ENCODE data around the gene GNG5.

Gene GNG5

DNA sequence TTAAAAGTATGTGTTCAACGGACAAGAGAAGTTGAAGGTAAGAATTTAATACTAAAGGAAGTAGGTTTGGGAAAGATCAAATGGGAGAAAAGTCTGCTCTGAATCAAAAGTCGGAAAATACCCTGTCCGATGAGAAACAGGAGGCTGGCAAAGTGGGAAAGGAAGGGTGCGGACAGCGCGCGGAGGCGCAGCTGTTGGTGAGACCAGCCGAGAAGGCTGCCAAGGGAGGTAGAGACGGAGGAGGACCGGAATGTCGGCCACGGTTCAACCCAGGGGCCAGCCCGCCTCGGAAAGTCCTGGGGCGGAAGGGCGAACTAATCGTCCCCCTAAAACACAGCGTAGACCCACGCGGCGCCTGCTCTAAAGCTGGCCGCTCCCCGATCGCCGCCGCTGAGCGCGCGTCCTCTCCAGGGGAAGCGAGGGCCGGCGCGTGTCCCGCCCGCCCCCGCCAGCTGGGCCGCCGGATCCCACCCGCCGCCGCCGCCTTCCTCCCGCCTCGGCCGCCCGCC is 834 bp downstream of the GNG5 start:
- TF ChIP-seq POLR2A (IDR thresholded peaks at IDR 0.05; ENCODE audit: low read depth, low read length) = no peak
- DNase-seq (ENCODE audit: insufficient read length, low spot score) = peak; percentile 24
- FAIRE-seq = no peak

DNA sequence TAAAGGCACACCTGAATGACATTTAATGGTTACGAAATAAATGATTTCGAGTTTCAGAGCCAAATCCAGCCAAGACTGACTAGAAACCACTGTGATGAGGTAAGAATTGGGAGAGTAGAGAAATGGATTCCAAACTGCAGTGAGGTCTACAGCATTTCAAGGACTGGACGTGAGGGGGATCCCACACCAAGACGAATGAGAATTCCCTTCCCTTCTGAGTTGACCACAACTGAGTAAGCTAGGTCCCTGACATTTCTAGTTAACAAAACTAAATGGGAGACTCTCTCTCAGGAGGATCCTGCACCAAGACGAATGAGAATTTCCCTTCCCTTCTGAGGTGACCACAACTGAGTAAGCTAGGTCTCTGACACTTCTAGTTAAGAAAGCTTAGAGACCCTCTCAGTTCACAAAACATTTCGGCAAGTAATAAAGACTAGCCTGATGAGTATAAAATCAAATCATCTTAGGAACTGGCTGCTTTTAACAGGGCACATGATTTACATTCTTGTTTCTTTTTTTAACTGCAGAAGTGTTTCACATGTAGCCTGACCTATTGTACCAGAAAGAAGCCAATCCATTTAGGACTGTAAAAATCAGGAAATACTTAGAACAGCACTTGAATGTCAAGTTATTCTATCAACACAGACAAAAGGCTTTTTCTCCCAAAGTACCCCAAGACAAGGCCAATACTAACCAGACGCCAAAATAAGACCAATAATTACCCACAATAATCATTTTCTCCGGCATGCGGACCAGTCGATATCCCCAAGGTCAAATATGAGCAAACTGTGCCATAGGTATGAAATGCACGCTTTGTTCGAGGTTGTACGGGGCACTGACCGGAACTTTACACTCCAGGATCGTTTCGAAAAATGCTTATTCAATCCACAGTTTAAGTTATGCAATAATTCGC is 1.5 kb downstream of the GNG5 start:
- peak; percentile 58 for FAIRE-seq
- no peak for DNase-seq (ENCODE audit: insufficient read length, low spot score)
- no peak for TF ChIP-seq POLR2A (IDR thresholded peaks at IDR 0.05; ENCODE audit: low read depth, low read length)

DNA sequence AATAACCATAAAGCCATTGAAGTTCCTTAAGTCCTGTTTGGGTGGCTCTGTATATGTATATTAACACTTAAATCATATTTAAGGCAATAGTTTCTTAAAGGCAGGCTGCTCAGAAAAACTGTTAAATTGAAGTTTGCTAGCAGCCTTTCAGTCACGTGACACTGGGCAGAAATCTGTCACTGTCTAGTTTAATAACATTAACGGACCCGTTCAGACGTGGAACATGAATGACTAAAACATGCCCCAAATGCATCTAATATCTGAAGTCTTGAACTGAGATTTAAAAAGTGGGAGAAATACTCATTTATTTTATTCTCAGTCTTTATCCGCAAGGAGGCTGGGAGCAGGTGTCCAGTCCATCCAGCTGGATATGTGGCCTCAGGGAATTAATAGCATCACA is 3.5 kb downstream of the GNG5 start:
- DNase-seq (ENCODE audit: insufficient read length, low spot score) (no peak), FAIRE-seq (no peak)
- no peak for TF ChIP-seq POLR2A (IDR thresholded peaks at IDR 0.05; ENCODE audit: low read depth, low read length)

DNA sequence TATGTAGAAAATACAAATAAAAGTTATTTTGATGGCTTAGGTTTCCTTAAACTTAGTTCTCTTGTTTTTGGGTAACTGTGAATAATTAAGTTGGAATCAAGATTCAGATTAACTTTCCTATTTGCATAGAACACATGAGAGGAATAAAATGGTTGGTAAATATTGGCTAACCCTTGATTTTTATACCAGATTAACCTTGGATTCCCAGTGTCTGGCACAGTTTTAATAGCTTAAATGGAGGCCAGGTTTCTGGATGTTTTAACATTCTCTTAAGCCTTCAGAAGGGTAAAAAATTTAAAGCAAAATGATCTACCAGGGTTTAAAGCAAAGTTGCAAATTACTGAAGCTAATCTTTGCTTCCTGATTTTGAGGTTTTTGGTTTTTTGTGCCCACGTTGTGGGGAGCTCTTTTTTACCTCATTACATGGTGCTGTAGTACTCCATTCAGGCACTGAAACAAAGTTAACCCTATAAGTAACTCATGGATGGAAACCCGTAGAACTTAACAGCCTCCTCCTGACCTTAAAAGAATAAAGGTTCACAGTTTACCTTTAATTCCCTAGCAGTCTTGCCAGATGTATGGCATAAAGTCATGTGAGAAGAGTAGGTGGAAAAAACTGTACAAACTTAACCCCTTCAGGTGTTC is 8.6 kb downstream of the GNG5 start:
- DNase-seq (ENCODE audit: insufficient read length, low spot score) (no peak), FAIRE-seq (no peak)
- TF ChIP-seq POLR2A (IDR thresholded peaks at IDR 0.05; ENCODE audit: low read depth, low read length) = no peak

GRCh38 chr1:84496498-84496897 is 9.9 kb downstream of the GNG5 start:
- no peak for DNase-seq (ENCODE audit: insufficient read length, low spot score)
- no peak for TF ChIP-seq POLR2A (IDR thresholded peaks at IDR 0.05; ENCODE audit: low read depth, low read length)
- no peak for FAIRE-seq

DNA sequence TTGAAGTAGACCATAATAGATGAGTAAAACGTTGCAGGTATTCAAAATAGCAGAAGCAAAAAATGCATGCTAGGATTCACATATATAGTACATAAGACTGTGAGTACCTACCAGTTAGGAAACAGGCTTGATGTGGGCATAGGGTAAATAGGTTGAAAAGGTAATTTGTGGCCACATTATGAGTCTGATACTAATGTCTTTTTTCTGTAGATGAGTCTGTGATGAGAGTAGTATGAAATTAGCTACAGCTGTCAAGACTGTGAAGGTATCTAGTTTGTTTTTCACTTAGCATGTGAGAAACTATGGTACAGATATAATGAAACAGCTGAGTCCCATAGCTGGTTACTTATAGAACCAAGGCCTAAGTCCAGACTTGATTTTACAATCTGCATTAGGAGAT is 12.6 kb downstream of the GNG5 start:
- no peak for TF ChIP-seq POLR2A (IDR thresholded peaks at IDR 0.05; ENCODE audit: low read depth, low read length)
- DNase-seq (ENCODE audit: insufficient read length, low spot score) (no peak), FAIRE-seq (no peak)

DNA sequence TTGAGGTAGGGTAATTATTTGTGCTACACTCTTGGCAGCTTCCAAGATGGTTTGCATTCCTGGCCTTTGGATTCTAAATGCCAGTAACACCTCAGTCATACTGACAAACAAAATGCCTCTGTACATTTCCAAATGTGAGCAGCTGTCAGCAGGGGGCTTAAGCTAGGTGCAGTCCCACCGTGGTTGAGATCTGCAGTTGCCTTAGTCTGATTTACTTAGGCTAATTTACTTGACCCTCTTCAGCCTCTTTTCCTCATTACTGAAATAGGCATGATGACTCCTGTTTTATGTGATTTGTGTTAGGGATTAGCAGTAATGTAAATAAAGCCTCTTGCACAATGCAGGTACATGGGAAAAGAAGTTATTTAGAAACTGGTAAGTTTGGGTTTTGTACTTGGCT is 13.7 kb downstream of the GNG5 start:
- TF ChIP-seq POLR2A (IDR thresholded peaks at IDR 0.05; ENCODE audit: low read depth, low read length) = no peak
- no peak for FAIRE-seq
- DNase-seq (ENCODE audit: insufficient read length, low spot score) = no peak

DNA sequence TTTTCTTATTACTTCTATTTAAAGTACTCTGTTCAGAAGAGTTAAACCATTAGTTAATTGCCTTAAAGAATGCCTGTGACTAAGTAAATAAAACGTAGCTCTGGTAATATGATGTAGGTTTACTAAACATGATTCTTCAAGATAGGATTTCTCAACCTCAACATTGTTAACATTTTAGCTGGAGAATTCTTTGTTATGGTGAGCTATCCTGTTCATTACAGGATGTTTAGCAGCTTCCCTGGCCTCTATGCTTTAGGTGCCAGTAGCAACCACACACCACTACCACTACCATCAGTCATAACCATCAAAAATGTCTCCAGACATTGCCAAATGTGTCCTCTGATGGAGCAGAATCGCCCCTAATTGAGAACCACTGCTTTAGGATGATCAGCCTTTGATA is 16.6 kb downstream of the GNG5 start:
- DNase-seq (ENCODE audit: insufficient read length, low spot score) (no peak), FAIRE-seq (no peak)
- TF ChIP-seq POLR2A (IDR thresholded peaks at IDR 0.05; ENCODE audit: low read depth, low read length) = no peak

- no peak for TF ChIP-seq POLR2A (IDR thresholded peaks at IDR 0.05; ENCODE audit: low read depth, low read length)
- DNase-seq (ENCODE audit: insufficient read length, low spot score) = no peak
- FAIRE-seq = no peak
These were observed 18.3 kb downstream of the GNG5 start for GRCh38 chr1:84488107-84488506.

- FAIRE-seq = no peak
- no peak for DNase-seq (ENCODE audit: insufficient read length, low spot score)
These were observed 25.1 kb downstream of the GNG5 start for GRCh38 chr1:84481317-84481716.

GRCh38 chr1:84480650-84481049 is 25.7 kb downstream of the GNG5 start:
- TF ChIP-seq POLR2A (IDR thresholded peaks at IDR 0.05; ENCODE audit: low read depth, low read length) = no peak
- FAIRE-seq (no peak), DNase-seq (ENCODE audit: insufficient read length, low spot score) (no peak)

More at GRCh38 chr1:84481317-84481716, 25.1 kb downstream of the GNG5 start:
- no peak for TF ChIP-seq POLR2A (IDR thresholded peaks at IDR 0.05; ENCODE audit: low read depth, low read length)

DNA sequence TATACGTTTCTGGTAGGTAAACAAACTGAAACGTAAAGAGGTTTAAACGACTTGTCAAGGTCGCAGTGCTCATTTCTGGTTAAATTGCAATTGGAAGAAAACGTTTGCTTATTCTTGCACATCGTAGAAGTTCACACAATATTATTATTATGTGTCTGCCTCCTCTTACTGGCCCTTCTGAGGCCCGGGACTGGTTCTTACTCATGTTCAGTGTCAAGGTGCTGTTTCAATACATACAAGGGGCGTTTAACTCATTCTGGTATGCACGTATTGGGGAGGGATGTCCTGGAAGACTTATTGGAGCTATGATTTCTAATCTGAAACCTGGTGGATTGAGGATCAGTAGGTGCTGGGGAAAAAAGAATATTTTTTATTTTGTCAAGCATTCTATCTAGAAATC is 26.4 kb downstream of the GNG5 start:
- FAIRE-seq (peak; percentile 23), DNase-seq (ENCODE audit: insufficient read length, low spot score) (no peak)
- no peak for TF ChIP-seq POLR2A (IDR thresholded peaks at IDR 0.05; ENCODE audit: low read depth, low read length)

DNA sequence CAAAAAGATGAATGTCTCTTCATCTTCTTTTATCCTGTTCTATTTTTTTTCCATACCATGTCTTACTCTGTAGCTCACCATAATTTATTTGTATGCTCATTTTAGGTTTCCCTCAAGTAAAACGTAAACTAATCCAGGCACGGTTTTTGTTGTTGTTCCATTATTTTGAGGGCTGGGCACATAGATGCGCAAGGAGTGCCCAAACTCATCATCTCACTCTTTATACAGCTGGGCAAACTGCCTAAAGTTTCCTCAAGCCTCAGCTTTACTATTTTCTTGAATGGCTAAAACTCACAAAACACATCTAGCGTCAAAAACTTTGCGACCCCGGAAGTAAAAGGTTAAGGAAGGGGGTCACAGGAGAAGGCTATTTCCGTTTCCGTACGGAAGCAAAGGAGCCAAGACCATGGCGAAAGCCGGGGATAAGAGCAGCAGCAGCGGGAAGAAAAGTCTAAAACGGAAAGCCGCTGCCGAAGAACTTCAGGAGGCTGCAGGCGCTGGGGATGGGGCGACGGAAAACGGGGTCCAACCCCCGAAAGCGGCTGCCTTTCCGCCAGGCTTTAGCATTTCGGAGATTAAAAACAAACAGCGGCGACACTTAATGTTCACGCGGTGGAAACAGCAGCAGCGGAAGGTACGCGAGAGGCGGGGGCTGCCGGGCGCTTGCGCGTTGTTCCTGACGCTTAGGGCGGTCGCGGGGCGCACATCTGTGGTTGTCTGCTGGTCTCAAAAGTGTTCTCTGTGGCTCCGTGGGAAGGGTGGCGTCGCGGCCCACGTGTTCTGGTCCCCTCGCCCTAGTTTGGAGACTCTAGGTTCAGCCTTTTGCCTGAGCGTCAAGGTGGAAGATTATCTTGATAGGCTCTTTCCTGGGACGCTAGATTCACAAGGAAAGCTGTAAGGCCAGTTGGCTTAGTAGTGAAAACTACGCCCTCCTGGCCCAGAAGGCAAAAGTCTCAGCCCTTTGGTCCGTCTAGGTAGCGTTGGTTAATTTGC is 27.2 kb downstream of the GNG5 start, which contains the start of gene RPF1:
Gene RPF1, plus strand, starts transcription at position 391 of the 993 bp plus-strand sequence. Its CDS starts 16 bp downstream, at position 407.
- DNase-seq (ENCODE audit: insufficient read length, low spot score) (peak; percentile 45), FAIRE-seq (peak; percentile 82)
- TF ChIP-seq POLR2A (IDR thresholded peaks at IDR 0.05; ENCODE audit: low read depth, low read length) = peak; percentile 41
